Measurements from ENCODE around the gene KRTAP4-8.

Gene KRTAP4-8

GRCh38 chr17:41048441-41048840 lies 49.5 kb downstream of the KRTAP4-8 start:
- in situ Hi-C loops (cut with HindIII; ENCODE audit: low pct_ligation_motif_present, low pct_unique_long_range_greater_than_20kb, low sequenced_read_pairs): no loop called here
- no peak for DNase-seq
